GM23338 (cell line): ENCODE results near the gene LRFN4. TPM values are rescaled to one million over a fixed set of nuclear protein-coding genes. Genes with fewer than 3 reads are reported as not detected.

ENCODE experiments used
- ATAC-seq: fragments of 200-7000 bp; cut with Tn5 transposase; 3 replicates; pipeline ENCODE4 v1.9.1; 2020
- DNase-seq: peaks from one replicate; pipeline ENCODE4 v3.0.0-alpha.2; 2015; ENCODE audit warnings: low spot score
- H2AFZ ChIP-seq: fragments of 200-600 bp; sonication (generic); 2 replicates; pipeline ENCODE4 v1.8.0; 2016; ENCODE audit warnings: antibody characterized with exemption, mild to moderate bottlenecking, moderate library complexity
- H3F3A ChIP-seq: fragments of 200-600 bp; sonication (generic); replicated peaks from 2 replicates; pipeline ENCODE4 v1.8.0; 2017; ENCODE audit warnings: antibody characterized with exemption, mixed run types, low read depth
- H3K27ac ChIP-seq: fragments of 200-600 bp; sonication (generic); 2 replicates; pipeline ENCODE4 v1.6.1; 2016; ENCODE audit warnings: low read depth
- H3K27me3 ChIP-seq: fragments of 200-600 bp; sonication (generic); 2 replicates; pipeline ENCODE4 v1.8.0; 2016; ENCODE audit warnings: mild to moderate bottlenecking, mixed run types, moderate library complexity; ENCODE audit not compliant: insufficient read depth
- H3K36me3 ChIP-seq: fragments of 200-600 bp; sonication (generic); 2 replicates; pipeline ENCODE4 v1.8.0; 2016; ENCODE audit warnings: mild to moderate bottlenecking; ENCODE audit not compliant: insufficient read depth
- H3K4me1 ChIP-seq: fragments of 200-600 bp; sonication (generic); 2 replicates; pipeline ENCODE4 v1.8.0; 2016; ENCODE audit warnings: mild to moderate bottlenecking, moderate library complexity; ENCODE audit not compliant: insufficient read depth
- H3K4me2 ChIP-seq: fragments of 200-600 bp; sonication (generic); 2 replicates; pipeline ENCODE4 v1.7.1; 2017; ENCODE audit warnings: mixed run types
- H3K4me3 ChIP-seq: fragments of 200-600 bp; sonication (generic); 2 replicates; pipeline ENCODE4 v1.6.1; 2016; ENCODE audit warnings: mixed run types
- H3K79me2 ChIP-seq: fragments of 200-600 bp; sonication (generic); replicated peaks from 2 replicates; pipeline ENCODE4 v1.8.0; 2017; ENCODE audit warnings: mild to moderate bottlenecking; ENCODE audit not compliant: insufficient read depth
- H3K9me2 ChIP-seq: fragments of 200-600 bp; sonication (generic); 2 replicates; pipeline ENCODE4 v1.8.0; 2017; ENCODE audit not compliant: insufficient read depth
- H4K20me1 ChIP-seq: fragments of 200-600 bp; sonication (generic); replicated peaks from 2 replicates; pipeline ENCODE4 v1.8.0; 2017; ENCODE audit warnings: mild to moderate bottlenecking; ENCODE audit not compliant: insufficient read depth
- H3K27ac Mint-ChIP-seq: 2 replicates; pipeline ENCODE4 v1.8.0; 2020; ENCODE audit warnings: inconsistent platforms, mild to moderate bottlenecking, moderate library complexity, mixed read lengths
- H3K27me3 Mint-ChIP-seq: 3 replicates; pipeline ENCODE4 v1.8.0; 2022; ENCODE audit warnings: low read depth, mild to moderate bottlenecking, moderate library complexity, mixed read lengths, inconsistent platforms; ENCODE audit not compliant: insufficient read depth, poor library complexity
- H3K36me3 Mint-ChIP-seq: 3 replicates; pipeline ENCODE4 v1.8.0; 2021; ENCODE audit warnings: low read depth, mild to moderate bottlenecking, inconsistent platforms, moderate library complexity, mixed read lengths
- H3K4me1 Mint-ChIP-seq: 3 replicates; pipeline ENCODE4 v1.8.0; 2020; ENCODE audit warnings: mild to moderate bottlenecking, inconsistent platforms, mixed read lengths
- H3K4me3 Mint-ChIP-seq: 3 replicates; pipeline ENCODE4 v1.8.0; 2021; ENCODE audit warnings: moderate library complexity, mild to moderate bottlenecking, inconsistent platforms, mixed read lengths
- H3K9me3 Mint-ChIP-seq: 3 replicates; pipeline ENCODE4 v1.8.0; 2020; ENCODE audit warnings: moderate library complexity, mild to moderate bottlenecking, inconsistent platforms, mixed read lengths
- CTCF ChIP-seq, 2 experiments: fragments of 200-600 bp in 1 of 2; sonication (generic) in 1 of 2; conservative IDR thresholded peaks; 2 replicates each; pipeline versions ENCODE4 v1.5.1 to v1.6.1; 2016 to 2017; ENCODE audit warnings: antibody characterized with exemption in 2 of 2, low read depth in 2 of 2, mild to moderate bottlenecking in 2 of 2, moderate library complexity in 1 of 2
- ETS1 ChIP-seq: IDR thresholded peaks from 2 replicates; pipeline ENCODE4 v1.6.1; 2016; ENCODE audit warnings: antibody characterized with exemption
- EZH2phosphoT487 ChIP-seq: fragments of 200-600 bp; sonication (generic); IDR thresholded peaks from one replicate; pipeline ENCODE4 v1.8.1; 2018; ENCODE audit warnings: antibody characterized with exemption; ENCODE audit not compliant: unreplicated experiment
- JUNB ChIP-seq: IDR thresholded peaks from one replicate; pipeline ENCODE4 v1.6.1; 2016; ENCODE audit warnings: antibody characterized with exemption; ENCODE audit not compliant: unreplicated experiment
- POLR2AphosphoS5 ChIP-seq: IDR thresholded peaks from 2 replicates; pipeline ENCODE4 v1.6.1; 2016; ENCODE audit warnings: antibody characterized with exemption, low read depth
- REST ChIP-seq: IDR thresholded peaks from one replicate; pipeline ENCODE4 v1.6.1; 2018; ENCODE audit warnings: antibody characterized with exemption; ENCODE audit not compliant: unreplicated experiment
- ZNF462 ChIP-seq: fragments of 250-450 bp; sonication (Bioruptor Pico); IDR thresholded peaks from 2 replicates; pipeline ENCODE4 v1.5.0; 2020; ENCODE audit warnings: mild to moderate bottlenecking, moderate library complexity
- polyA plus RNA-seq: library from polyadenylated mRNA; unstranded; fragments of >200 nt; fragmentation: Nextera tagmentation; extraction: Ambion mirVana; gene quantifications from 2 replicates; pipeline ENCODE4 v1.2.1, GENCODE V29; 2016
- total RNA-seq: library from RNA; depleted of rRNA; stranded (reverse); fragments of >200 nt; shearing (Covaris generic); gene quantifications from 2 replicates; pipeline ENCODE4 v1.2.3, GENCODE V29; 2014

LRFN4 gene
- total and polyA plus RNA-seq, 2 experiments from 2014 or later, result 9.8 to 63.5 TPM

GRCh38 chr11:66881927-66882452 lies 25.1 kb downstream of the LRFN4 start (continued):
- TF ChIP-seq ZNF462 (CRISPR knock-in tag), result no peak
- TF ChIP-seq POLR2AphosphoS5, result no peak

GRCh38 chr11:66882561-66883015 lies 25.7 kb downstream of the LRFN4 start:
- Histone ChIP-seq H3K27ac (0 out of 2 replicates have a peak overlapping the region, but pooled peaks have one; percentile 9), H3K36me3 (no peaks in the 10 kb centered on the region), H3K4me3 (no peak overlapping the region), H3K4me2 (no peak overlapping the region), H3K9me2 (no peaks in the 10 kb centered on the region), H3K4me1 (peaks cover 10% of the 10 kb centered on the region; the same call in 1 of the 2 replicates), H3F3A (no peaks in the 10 kb centered on the region), H3K27me3 (no peaks in the 10 kb centered on the region), H3K79me2 (no peaks in the 10 kb centered on the region), H4K20me1 (no peaks in the 10 kb centered on the region), H2AFZ (no peak overlapping the region)
- Mint-ChIP-seq H3K4me1 (peaks cover 51% of the 10 kb centered on the region), H3K4me3 (no peak overlapping the region), H3K27me3 (peaks cover 7% of the 10 kb centered on the region), H3K9me3 (no peaks in the 10 kb centered on the region), H3K36me3 (no peaks in the 10 kb centered on the region), H3K27ac (peak overlapping the region; percentile 49)
- no peak for TF ChIP-seq EZH2phosphoT487
- TF ChIP-seq POLR2AphosphoS5, result no peak
- TF ChIP-seq JUNB, result no peak
- TF ChIP-seq ETS1, result no peak
- TF ChIP-seq CTCF (conservative IDR thresholded peaks at IDR 0.05; ENCODE audit: low read depth in 2 of 2), result no peak
- no peak for TF ChIP-seq REST
- DNase-seq (no peak), ATAC-seq (no peak)
